MM.1S (cell line): Measurements from ENCODE around the gene EVX2.

Source experiments
- DNase-seq: peaks from one replicate; pipeline ENCODE4 v3.0.0-alpha.2; 2015
- H2AFZ ChIP-seq: fragments of 300-600 bp; sonication (generic); 2 replicates; pipeline ENCODE4 v1.6.0; 2016; ENCODE audit warnings: antibody characterized with exemption, low read length
- H3F3A ChIP-seq: fragments of 300-600 bp; sonication (generic); 2 replicates; pipeline ENCODE4 v1.6.1; 2016; ENCODE audit warnings: mild to moderate bottlenecking, antibody characterized with exemption, low read length, moderate library complexity, mixed read lengths; ENCODE audit not compliant: insufficient read depth
- H3K27ac ChIP-seq: fragments of 300-600 bp; sonication (generic); 2 replicates; pipeline ENCODE4 v1.5.1; 2016; ENCODE audit warnings: mild to moderate bottlenecking, low read length
- H3K27me3 ChIP-seq: fragments of 300-600 bp; sonication (generic); replicated peaks from 2 replicates; pipeline ENCODE4 v1.6.0; 2016; ENCODE audit warnings: low read length; ENCODE audit not compliant: insufficient read depth
- H3K36me3 ChIP-seq: fragments of 300-600 bp; sonication (generic); replicated peaks from 2 replicates; pipeline ENCODE4 v1.6.1; 2016; ENCODE audit warnings: mild to moderate bottlenecking, low read length, mixed read lengths; ENCODE audit not compliant: insufficient read depth
- H3K4me1 ChIP-seq: fragments of 300-600 bp; sonication (generic); 2 replicates; pipeline ENCODE4 v1.6.1; 2016; ENCODE audit warnings: low read length, mixed read lengths
- H3K4me2 ChIP-seq: fragments of 300-600 bp; sonication (generic); 2 replicates; pipeline ENCODE4 v1.6.0; 2016; ENCODE audit warnings: low read depth, low read length
- H3K4me3 ChIP-seq: fragments of 300-600 bp; sonication (generic); 2 replicates; pipeline ENCODE4 v1.5.1; 2016; ENCODE audit warnings: low read length, mixed read lengths
- H3K79me2 ChIP-seq: fragments of 300-600 bp; sonication (generic); 2 replicates; pipeline ENCODE4 v1.6.1; 2016; ENCODE audit warnings: mixed run types, low read length, mixed read lengths
- H3K9ac ChIP-seq: fragments of 300-600 bp; sonication (generic); 2 replicates; pipeline ENCODE4 v1.6.1; 2016; ENCODE audit warnings: low read length, mixed read lengths
- H3K9me2 ChIP-seq: fragments of 300-600 bp; sonication (generic); replicated peaks from 2 replicates; pipeline ENCODE4 v1.6.1; 2016; ENCODE audit warnings: mild to moderate bottlenecking, low read length, mixed read lengths; ENCODE audit not compliant: insufficient read depth
- H3K9me3 ChIP-seq: fragments of 300-600 bp; sonication (generic); replicated peaks from 2 replicates; pipeline ENCODE4 v1.6.1; 2016; ENCODE audit warnings: mild to moderate bottlenecking, low read length, mixed read lengths; ENCODE audit not compliant: insufficient read depth
- H4K20me1 ChIP-seq: fragments of 300-600 bp; sonication (generic); 2 replicates; pipeline ENCODE4 v1.6.1; 2016; ENCODE audit warnings: mild to moderate bottlenecking, low read length, moderate library complexity, mixed read lengths; ENCODE audit not compliant: insufficient read depth
- EZH2 ChIP-seq: fragments of 300-600 bp; sonication (generic); optimal IDR thresholded peaks from 2 replicates; pipeline ENCODE3; 2017; ENCODE audit warnings: low read depth, mild to moderate bottlenecking, antibody characterized with exemption, low read length, mixed read lengths
- EZH2phosphoT487 ChIP-seq: fragments of 300-600 bp; sonication (generic); IDR thresholded peaks from 2 replicates; pipeline ENCODE4 v1.6.1; 2018; ENCODE audit warnings: antibody characterized with exemption, low read length
- TF ChIP-seq, protein P1 (sequence below): fragments of 300-600 bp; sonication (generic); IDR thresholded peaks from 2 replicates; pipeline ENCODE4 v1.5.1; 2016; ENCODE audit warnings: antibody characterized with exemption, low read length, mixed read lengths

EVX2 gene

DNA sequence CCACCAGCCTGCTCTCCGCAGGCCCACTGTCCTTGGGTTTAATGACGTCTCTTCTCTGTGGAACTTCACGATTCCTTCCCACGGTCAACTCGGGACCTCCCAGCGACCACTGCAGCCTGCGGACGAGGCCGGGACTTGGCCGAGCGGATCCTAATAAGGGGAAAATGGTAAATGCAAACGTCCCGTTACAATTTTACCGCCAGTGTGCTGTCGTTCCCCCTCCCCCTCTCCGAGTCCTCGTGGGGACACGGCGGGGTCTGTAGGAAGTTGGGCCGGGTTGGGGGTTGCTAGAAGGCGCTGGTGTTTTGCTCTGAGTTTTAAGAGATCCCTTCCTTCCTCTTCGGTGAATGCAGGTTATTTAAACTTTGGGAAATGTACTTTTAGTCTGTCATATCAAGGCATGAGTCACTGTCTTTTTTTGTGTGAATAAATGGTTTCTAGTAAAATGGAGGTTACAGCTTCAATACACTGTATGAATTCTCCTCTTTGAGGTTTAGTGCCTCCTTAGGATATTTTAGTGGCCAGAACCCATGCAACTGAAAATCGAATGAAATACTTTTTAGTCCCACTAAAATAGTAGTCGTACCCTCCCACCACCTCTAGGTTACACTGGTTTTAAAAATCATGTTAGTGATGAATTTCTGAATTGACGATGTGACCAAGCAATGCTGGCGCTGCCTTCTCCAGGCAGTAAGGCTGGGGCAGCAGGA lies 25.6 kb upstream of the EVX2 start:
- TF ChIP-seq, protein P1, sequence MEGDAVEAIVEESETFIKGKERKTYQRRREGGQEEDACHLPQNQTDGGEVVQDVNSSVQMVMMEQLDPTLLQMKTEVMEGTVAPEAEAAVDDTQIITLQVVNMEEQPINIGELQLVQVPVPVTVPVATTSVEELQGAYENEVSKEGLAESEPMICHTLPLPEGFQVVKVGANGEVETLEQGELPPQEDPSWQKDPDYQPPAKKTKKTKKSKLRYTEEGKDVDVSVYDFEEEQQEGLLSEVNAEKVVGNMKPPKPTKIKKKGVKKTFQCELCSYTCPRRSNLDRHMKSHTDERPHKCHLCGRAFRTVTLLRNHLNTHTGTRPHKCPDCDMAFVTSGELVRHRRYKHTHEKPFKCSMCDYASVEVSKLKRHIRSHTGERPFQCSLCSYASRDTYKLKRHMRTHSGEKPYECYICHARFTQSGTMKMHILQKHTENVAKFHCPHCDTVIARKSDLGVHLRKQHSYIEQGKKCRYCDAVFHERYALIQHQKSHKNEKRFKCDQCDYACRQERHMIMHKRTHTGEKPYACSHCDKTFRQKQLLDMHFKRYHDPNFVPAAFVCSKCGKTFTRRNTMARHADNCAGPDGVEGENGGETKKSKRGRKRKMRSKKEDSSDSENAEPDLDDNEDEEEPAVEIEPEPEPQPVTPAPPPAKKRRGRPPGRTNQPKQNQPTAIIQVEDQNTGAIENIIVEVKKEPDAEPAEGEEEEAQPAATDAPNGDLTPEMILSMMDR, result no peak
- Histone ChIP-seq H3K9me2 (no peaks in the 10 kb centered on the region), H3K4me1 (no peaks in the 10 kb centered on the region), H3K79me2 (no peaks in the 10 kb centered on the region), H3F3A (no peaks in the 10 kb centered on the region), H3K9ac (no peak overlapping the region), H3K4me3 (no peak overlapping the region), H3K9me3 (no peaks in the 10 kb centered on the region), H2AFZ (no peak overlapping the region), H3K27me3 (peaks cover 57% of the 10 kb centered on the region), H3K4me2 (no peak overlapping the region), H4K20me1 (no peaks in the 10 kb centered on the region), H3K27ac (no peak overlapping the region), H3K36me3 (no peaks in the 10 kb centered on the region)
- no peak for DNase-seq

DNA sequence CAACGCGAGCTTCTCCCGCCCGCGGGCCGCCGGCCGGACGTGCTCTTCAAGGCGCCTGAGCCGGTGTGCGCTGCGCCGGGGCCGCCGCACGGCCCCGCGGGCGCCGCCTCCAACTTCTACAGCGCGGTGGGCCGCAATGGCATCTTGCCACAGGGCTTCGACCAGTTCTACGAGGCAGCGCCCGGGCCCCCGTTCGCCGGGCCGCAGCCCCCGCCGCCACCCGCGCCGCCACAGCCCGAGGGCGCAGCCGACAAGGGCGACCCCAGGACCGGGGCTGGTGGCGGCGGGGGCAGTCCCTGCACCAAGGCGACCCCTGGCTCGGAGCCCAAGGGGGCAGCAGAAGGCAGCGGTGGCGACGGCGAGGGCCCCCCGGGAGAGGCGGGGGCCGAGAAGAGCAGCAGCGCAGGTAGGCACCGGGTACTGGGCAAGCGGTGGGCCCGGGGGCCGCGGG lies 24.0 kb upstream of the EVX2 start:
- no peak for DNase-seq
- no peak overlapping the region for H3K4me3 ChIP-seq
- no peaks in the 10 kb centered on the region for H3F3A ChIP-seq
- no peak overlapping the region for H2AFZ ChIP-seq
- H3K9me3 ChIP-seq, result no peaks in the 10 kb centered on the region
- no peak overlapping the region for H3K27ac ChIP-seq
- no peaks in the 10 kb centered on the region for H4K20me1 ChIP-seq
- H3K9me2 ChIP-seq, result no peaks in the 10 kb centered on the region
- H3K36me3 ChIP-seq, result no peaks in the 10 kb centered on the region
- no peak overlapping the region for H3K9ac ChIP-seq
- peaks cover 44% of the 10 kb centered on the region for H3K27me3 ChIP-seq
- no peak for TF ChIP-seq EZH2
- TF ChIP-seq, protein P1, result no peak
- no peaks in the 10 kb centered on the region for H3K4me1 ChIP-seq
- H3K79me2 ChIP-seq, result no peaks in the 10 kb centered on the region
- no peak overlapping the region for H3K4me2 ChIP-seq

DNA sequence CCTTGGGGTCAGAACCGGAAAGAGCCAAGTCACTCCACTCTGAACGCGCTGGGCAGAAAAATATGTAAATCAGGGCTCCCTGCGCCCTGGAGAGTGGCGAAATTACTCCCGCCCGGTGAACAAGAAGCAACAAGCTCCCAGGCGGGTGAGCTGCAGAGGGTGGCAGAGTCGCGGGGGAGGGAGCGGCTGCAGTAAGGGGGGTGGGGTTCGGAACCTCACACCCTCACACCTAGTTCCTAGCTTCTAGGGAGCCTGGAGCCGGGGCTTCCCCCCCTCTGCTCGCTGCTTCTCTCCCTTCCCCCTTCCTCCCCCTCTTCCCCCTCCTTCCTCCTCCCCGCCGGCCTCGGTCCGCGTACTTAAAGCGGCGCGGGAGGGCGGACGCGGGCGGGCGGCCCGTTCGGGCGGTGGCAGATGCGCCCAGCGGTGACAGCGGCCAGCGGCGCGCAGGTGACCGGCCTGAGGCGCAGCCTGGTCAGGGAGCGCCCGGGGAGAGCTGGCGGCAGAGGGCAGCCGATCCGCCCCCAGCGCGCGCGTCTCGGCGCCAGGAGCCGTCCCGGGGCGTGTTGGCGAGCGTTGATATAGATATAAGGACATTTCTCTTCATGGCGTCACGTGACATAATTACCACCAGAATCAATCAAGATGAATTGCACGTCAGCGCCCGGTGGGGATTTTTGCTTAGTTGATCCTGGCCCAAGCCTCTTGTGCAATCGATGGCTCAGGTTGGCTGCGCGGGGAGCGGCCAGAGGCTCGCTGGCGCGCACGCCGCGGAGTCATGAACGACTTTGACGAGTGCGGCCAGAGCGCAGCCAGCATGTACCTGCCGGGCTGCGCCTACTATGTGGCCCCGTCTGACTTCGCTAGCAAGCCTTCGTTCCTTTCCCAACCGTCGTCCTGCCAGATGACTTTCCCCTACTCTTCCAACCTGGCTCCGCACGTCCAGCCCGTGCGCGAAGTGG lies 23.1 kb upstream of the EVX2 start, which contains the start of gene HOXD11:
TSS of gene HOXD11 (plus strand) at position 700 of the 959 bp plus-strand sequence. CDS start at position 776, 76 bp downstream.
- TF ChIP-seq EZH2phosphoT487 (no peak), EZH2 (no peak)
- TF ChIP-seq, protein P1, result no peak
- Histone ChIP-seq H3K4me2 (no peak within 1 kb of the TSS), H3K4me1 (no peaks in the 10 kb centered on the region), H3K79me2 (no peaks in the 10 kb centered on the region), H4K20me1 (no peaks in the 10 kb centered on the region), H3K9me2 (no peaks in the 10 kb centered on the region), H3K27me3 (peaks cover 35% of the 10 kb centered on the region), H3K27ac (no peak within 1 kb of the TSS), H3K9me3 (no peaks in the 10 kb centered on the region), H3K36me3 (no peaks in the 10 kb centered on the region), H3F3A (no peaks in the 10 kb centered on the region), H3K9ac (no peak within 1 kb of the TSS), H2AFZ (no peak within 1 kb of the TSS), H3K4me3 (no peak within 1 kb of the TSS)
- no peak for DNase-seq
